GM21367 (cell line): Measurements from ENCODE around the gene NME7.
"Not testable (repeated sequence)": the region's sequence is repeated elsewhere in the genome, so short reads cannot be mapped to it uniquely, and the experiment has no call there.

Source experiments
- ATAC-seq: cut with Tn5 transposase; IDR thresholded peaks from one replicate; pipeline ENCODE4 v1.9.1; 2021; ENCODE audit not compliant: unreplicated experiment

The NME7 gene

DNA sequence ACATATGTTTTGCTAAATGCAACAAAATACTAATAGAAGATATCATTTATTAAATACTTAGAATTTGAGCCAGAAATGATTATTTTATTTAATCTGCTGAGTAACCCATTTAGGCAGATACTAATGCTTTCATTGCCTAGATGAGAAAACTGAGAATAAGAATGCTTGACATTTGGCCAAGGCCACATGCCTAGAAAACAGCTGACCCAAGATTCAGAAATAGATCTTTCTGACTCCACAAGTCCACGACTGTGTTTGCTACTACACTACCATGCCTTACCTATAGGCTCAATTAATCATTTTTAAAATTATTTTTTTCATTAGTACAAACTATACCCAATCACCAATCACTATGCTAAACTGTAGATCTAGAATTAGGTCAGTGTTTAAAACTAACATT lies 131.5 kb downstream of the NME7 start:
- ATAC-seq, result no peak

GRCh38 chr1:169235568-169235967 lies 132.0 kb downstream of the NME7 start:
- no peak for ATAC-seq

DNA sequence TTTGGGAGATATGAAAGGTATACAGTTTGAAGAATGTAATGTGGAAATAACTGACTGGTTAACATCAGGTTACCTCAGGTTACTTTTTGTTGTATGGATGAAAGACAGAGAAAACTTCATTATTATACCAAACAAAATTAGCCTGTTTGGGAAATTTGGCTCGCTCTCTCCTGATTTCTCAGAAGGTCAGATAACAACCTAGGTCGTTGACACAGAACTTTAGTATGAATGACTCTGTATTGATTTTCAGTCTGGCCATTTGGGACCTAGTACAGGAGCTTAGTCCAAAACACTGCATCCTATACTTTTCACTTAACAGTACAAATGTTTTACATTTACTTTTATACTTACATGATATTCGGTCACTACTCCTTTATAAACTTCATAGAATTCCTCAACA lies 132.8 kb downstream of the NME7 start:
- ATAC-seq, result no peak

- ATAC-seq, result no peak
Measured at GRCh38 chr1:169217636-169218035, 150.0 kb downstream of the NME7 start.

- no peak for ATAC-seq
Measured at GRCh38 chr1:169214598-169214997, 153.0 kb downstream of the NME7 start.

GRCh38 chr1:169212088-169212487 lies 155.5 kb downstream of the NME7 start:
- ATAC-seq, result no peak

- no peak for ATAC-seq
Measured at GRCh38 chr1:169207797-169208520, 159.6 kb downstream of the NME7 start.

DNA sequence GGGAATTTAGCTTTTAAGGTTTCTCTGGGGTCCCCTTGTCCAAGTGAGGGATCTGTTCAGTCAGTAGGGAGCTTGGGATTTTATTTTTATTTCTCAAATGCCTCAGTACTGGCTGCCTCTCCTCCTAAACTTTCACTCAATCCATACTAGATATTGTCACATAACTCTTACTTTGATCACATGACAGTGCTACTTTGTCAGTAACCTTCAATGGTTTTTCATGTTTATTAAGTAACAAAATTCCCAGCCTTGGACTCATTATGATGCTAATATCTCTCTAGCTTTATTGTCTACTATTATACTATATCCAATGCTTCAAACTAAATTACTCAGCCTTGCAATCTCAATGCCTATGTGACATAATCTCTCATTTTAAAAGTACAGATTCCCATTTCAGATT lies 163.4 kb downstream of the NME7 start:
- no peak for ATAC-seq

- ATAC-seq, result no peak
Measured at GRCh38 chr1:169202791-169203665, 164.6 kb downstream of the NME7 start.

GRCh38 chr1:169201084-169201619 lies 166.4 kb downstream of the NME7 start:
- ATAC-seq, result no peak

DNA sequence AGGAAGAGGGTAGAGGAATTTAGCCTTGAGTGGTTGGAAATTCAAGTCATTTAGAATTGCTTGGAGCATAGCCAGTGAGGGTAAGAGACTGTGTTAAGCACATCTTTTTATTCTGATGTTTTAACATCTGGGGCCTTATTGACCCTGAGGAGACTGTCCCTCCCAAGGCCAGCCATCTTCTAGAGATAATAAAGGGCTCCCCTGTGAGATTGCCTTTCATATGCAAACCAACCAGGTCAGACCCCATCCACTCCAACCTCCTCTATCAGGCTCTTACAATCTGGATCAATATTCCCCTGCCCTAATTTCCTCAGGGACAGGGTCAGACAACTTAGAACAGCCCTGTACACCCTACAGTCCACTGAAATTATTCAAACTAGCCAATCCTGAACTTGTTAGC lies 167.3 kb downstream of the NME7 start:
- ATAC-seq, result no peak

GRCh38 chr1:169196581-169196980 lies 171.0 kb downstream of the NME7 start:
- no peak for ATAC-seq

GRCh38 chr1:169196161-169196560 lies 171.4 kb downstream of the NME7 start:
- ATAC-seq, result no peak

- ATAC-seq, result no peak
Measured at GRCh38 chr1:169193191-169193850, 174.3 kb downstream of the NME7 start.

DNA sequence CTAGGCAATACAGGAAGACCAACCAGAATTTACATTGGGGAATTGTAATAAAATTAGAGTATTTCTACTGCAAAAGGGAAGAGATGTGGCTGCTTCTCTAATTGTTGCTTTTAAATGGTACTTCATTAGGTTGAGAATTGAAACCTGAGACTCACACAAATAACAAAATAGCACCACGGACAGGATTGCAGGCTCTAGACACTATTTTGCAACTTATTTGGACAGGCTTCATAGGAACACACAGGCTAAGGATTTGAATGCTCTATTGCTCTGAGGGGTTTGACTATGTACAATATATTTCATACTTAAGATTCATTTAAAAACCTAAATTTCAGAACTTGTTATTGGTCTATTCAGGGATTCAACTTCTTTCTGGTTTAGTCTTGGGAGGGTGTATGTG lies 181.5 kb downstream of the NME7 start:
- no peak for ATAC-seq

DNA sequence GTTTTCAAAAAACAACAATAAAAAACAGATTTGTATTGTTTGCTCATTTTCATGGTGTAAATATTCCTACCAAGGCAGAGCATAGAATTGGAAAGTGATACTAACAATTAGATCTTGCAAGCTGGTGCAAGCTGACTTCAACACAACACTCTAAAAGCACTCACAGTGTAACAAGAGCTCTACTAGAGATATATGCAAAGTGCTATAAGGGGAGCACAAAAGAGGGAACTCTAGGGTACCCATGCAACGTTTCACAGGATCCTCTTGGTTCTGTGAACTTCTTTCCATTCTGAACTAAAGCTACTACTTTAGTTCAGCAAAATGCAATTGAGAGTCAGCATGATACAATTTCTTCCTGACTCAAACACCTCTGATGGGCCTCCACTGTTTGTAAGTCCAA lies 182.8 kb downstream of the NME7 start:
- no peak for ATAC-seq

- no peak for ATAC-seq
Measured at GRCh38 chr1:169180174-169180573, 187.4 kb downstream of the NME7 start.

- not testable (repeated sequence) for ATAC-seq
Measured at GRCh38 chr1:169179431-169179830, 188.2 kb downstream of the NME7 start.

- no peak for ATAC-seq
Measured at GRCh38 chr1:169175461-169175860, 192.1 kb downstream of the NME7 start.

DNA sequence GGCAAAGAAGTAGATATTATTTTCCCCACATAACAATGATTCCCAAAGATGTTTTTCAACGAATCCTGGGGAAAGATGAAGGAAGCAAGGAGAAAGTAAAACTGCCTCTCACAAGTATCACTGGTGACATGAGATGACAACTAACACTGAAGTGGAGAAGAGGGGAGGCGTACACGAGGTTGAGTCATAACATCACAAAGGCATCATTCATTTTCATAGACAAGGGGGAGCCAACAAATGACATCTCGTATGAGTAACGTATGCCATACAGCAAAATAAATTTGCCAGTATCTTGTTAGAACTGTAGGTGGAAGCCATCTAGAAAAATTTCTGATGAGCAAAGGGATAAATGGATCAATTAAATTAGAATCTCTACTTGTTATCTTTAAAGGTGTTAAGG lies 204.5 kb downstream of the NME7 start:
- no peak for ATAC-seq

DNA sequence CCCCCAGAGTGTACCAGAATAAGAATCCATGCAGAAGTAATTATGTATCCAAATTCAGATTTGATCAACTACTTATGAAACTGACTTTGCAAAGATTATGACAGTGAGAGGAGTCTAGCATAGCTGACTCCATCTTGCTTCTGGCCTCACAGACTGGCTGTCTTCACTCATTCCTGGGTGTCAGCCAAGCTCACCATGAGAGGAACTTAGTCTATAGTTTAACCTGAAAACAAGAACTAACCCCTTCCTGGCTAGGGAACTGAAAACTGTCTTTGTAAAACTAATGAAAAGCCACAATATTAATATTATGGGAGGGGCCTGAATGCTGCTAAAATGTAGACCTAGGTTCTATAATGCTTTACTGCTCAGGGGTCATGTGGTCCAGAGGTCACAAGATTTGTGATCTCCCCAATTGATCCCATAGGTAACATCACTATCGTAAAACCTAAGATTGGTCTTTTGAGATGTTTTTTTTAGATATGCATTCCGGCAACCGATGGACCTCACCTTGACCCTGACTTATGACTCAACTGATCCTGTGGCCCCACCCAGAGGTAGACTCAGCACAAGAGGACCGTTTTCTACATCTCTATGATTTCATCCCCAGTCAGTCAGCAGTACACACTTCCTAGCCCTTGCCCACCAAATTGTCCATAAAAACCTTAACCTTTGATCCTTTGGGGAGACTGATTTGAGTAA lies 206.0 kb downstream of the NME7 start:
- ATAC-seq, result peak; percentile 86
